ENCODE data around the gene TCOF1. TPM values are rescaled to one million over a fixed set of nuclear protein-coding genes. Genes with fewer than 3 reads are reported as not detected.

Gene TCOF1
- total RNA-seq, 4 donors from 2014 or later: 27.4 to 46.0 (median 36.3) TPM

DNA sequence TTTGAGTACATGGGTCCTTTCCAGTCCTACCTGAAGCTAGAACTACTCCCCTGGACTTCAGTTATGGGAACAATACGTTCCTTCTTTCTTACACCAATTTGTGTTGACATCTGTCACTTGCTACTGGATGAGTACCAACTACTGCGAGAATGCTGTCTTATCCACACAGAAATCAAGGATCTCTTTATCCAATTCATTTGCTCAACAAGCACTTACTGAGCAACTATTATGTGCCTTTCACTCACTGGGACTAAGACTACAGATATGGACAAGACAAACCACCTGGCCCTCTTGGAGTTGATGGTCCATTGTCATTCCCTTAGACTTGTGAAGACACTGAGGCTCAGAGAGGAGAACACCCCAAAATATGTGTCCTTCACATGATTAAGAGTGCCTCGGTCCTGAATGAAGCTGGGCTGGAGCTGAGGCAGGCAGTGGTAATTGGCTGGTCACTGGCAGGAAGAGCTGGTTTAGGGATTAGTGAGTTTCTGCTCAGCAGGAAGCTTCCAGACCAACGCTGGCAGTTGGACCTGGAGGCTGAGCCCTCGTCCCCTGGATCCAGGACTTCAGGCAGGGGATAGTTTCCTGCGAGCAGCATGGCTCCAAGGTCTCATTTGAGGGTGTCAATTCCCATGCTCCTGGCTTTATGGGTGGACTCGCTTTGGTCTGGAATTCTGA, 46.3 kb upstream of the TCOF1 start:
- TF ChIP-seq POLR2AphosphoS5 (IDR thresholded peaks at IDR 0.05): no peak

GRCh38 chr5:150312518-150312917, 45.0 kb upstream of the TCOF1 start:
- DNase-seq (ENCODE audit: extremely low spot score): no peak
- no peak for TF ChIP-seq POLR2AphosphoS5 (IDR thresholded peaks at IDR 0.05)
- TF ChIP-seq POLR2A (IDR thresholded peaks at IDR 0.05; ENCODE audit: low read depth): no peak
- TF ChIP-seq, protein P1, sequence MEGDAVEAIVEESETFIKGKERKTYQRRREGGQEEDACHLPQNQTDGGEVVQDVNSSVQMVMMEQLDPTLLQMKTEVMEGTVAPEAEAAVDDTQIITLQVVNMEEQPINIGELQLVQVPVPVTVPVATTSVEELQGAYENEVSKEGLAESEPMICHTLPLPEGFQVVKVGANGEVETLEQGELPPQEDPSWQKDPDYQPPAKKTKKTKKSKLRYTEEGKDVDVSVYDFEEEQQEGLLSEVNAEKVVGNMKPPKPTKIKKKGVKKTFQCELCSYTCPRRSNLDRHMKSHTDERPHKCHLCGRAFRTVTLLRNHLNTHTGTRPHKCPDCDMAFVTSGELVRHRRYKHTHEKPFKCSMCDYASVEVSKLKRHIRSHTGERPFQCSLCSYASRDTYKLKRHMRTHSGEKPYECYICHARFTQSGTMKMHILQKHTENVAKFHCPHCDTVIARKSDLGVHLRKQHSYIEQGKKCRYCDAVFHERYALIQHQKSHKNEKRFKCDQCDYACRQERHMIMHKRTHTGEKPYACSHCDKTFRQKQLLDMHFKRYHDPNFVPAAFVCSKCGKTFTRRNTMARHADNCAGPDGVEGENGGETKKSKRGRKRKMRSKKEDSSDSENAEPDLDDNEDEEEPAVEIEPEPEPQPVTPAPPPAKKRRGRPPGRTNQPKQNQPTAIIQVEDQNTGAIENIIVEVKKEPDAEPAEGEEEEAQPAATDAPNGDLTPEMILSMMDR (IDR thresholded peaks at IDR 0.05): no peak
- TF ChIP-seq EP300 (IDR thresholded peaks at IDR 0.05): no peak
- Histone ChIP-seq H3K27me3 (no peaks in the 10 kb centered on the region), H3K9me3 (no peaks in the 10 kb centered on the region), H3K36me3 (no peaks in the 10 kb centered on the region), H3K4me1 (peaks cover 0 to 21% (median 14%) of the 10 kb centered on the region in 4 donors), H3K27ac (replicated peaks in 1 of 4) (no peak overlapping the region), H3K4me3 (no peak overlapping the region)
- 95% methylated on average over 6 of the region's 6 CpGs for WGBS
- intact Hi-C loops (cut with DNase I): no loop called here

More for the DNA sequence above, 46.3 kb upstream of the TCOF1 start:
- peaks cover 0 to 35% (median 18%) of the 10 kb centered on the region in 4 donors for H3K4me1 ChIP-seq
- H3K27ac ChIP-seq (replicated peaks in 1 of 4): no peak overlapping the region
- 89% methylated on average over 7 of the region's 7 CpGs for WGBS
- intact Hi-C loops (cut with DNase I): no loop called here
- no peaks in the 10 kb centered on the region for H3K9me3 ChIP-seq
- no peak overlapping the region for H3K4me3 ChIP-seq
- H3K36me3 ChIP-seq: no peaks in the 10 kb centered on the region
- H3K27me3 ChIP-seq: no peaks in the 10 kb centered on the region
- DNase-seq (ENCODE audit: extremely low spot score): no peak

DNA sequence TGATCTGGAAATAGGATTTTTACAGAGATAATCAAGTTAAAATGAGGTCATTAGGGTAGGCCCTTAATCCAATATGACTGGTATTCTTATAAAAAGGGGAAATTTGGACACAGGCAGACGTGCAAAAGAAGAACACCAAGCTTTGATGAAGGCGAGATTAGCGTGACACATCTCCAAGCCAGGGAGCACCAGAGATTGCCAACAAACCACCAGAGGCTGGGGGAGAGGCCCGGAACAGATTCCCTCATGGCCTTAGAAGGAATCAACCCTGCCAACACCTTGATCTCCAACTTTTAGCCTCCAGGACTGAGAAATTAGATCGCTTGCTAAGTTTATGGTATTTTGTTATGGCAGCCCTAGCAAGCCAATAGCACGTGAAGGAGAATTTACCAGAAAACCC, 44.0 kb upstream of the TCOF1 start:
- 75% methylated on average over 6 of the region's 6 CpGs for WGBS
- H3K9me3 ChIP-seq: no peaks in the 10 kb centered on the region
- H3K27me3 ChIP-seq: no peaks in the 10 kb centered on the region
- TF ChIP-seq EP300 (IDR thresholded peaks at IDR 0.05) (no peak), POLR2AphosphoS5 (IDR thresholded peaks at IDR 0.05) (no peak), POLR2A (IDR thresholded peaks at IDR 0.05; ENCODE audit: low read depth) (no peak)
- TF ChIP-seq, protein P1 (IDR thresholded peaks at IDR 0.05): no peak
- peaks cover 0 to 21% (median 13%) of the 10 kb centered on the region in 4 donors for H3K4me1 ChIP-seq
- H3K27ac ChIP-seq (replicated peaks in 1 of 4): peak overlapping the region in 2 of 4 donors; percentile 22 to 26
- no peak for DNase-seq (ENCODE audit: extremely low spot score)
- H3K4me3 ChIP-seq: no peak overlapping the region
- intact Hi-C loops (cut with DNase I): no loop called here
- H3K36me3 ChIP-seq: no peaks in the 10 kb centered on the region

DNA sequence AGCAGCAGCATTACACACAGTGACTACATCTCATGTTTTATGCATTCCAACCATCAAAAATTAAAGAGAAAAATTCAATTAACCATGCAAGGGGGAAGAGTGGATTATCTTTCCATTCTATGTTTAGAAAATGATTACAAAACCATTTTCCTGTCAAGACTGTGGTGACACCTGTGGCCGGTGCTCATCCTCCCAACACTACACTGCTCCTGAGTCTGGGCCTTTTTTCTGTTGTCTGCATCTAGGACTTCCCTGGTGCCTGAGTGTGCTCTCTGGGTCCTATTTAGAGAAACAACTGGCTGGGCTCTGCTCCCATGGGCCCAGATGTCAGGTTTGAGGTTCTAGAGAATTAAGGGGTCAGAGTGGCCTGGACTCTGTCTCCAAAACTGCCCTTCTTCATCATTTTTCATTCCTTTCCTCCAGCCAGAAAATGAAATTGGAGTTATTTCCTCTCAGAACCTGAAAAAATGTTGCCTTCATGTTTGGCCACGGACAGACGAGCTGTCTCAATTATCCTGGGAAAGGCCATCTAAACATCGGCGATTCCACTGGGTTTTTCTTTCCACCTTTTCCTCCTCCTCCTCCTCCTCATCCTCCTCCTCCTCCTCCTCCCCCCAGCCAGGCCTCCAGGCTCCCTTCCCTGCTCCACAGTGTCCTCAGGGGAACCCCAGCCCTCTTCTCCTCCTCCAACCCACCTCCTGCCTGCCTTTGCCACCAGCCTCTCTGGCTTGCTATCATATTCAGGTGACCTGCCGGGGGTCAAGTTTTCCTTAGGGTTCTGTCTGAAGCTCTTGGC, 43.4 kb upstream of the TCOF1 start:
- Histone ChIP-seq H3K27me3 (no peaks in the 10 kb centered on the region), H3K9me3 (no peaks in the 10 kb centered on the region), H3K27ac (replicated peaks in 1 of 4) (peak overlapping the region in 2 of 4 donors; percentile 22 to 26), H3K4me3 (no peak overlapping the region), H3K4me1 (peaks cover 0 to 25% (median 14%) of the 10 kb centered on the region in 4 donors), H3K36me3 (no peaks in the 10 kb centered on the region)
- intact Hi-C loops (cut with DNase I): no loop called here
- TF ChIP-seq EP300 (IDR thresholded peaks at IDR 0.05) (no peak), POLR2A (IDR thresholded peaks at IDR 0.05; ENCODE audit: low read depth) (no peak), POLR2AphosphoS5 (IDR thresholded peaks at IDR 0.05) (no peak)
- TF ChIP-seq, protein P1 (IDR thresholded peaks at IDR 0.05): no peak
- WGBS: 55% methylated on average over 6 of the region's 6 CpGs
- DNase-seq (ENCODE audit: extremely low spot score): no peak

DNA sequence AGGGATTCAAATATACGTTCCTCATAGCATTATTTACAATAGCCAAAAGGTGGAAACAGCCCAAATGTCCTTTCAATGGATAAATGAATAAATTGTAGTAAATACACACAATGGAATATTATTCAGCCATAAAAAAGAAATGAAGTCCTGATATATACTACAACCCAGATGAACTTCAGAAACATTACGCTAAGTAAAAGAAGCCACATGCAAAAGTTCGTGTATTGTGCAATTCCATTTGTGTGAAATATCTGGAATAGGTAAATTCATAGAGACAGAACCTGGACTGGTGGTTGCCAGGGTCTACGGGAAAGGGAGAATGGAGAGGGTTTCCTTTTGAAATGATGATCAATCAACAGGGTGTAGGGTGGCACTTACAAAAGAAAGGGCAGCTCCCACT, 42.3 kb upstream of the TCOF1 start:
- H3K27ac ChIP-seq (replicated peaks in 1 of 4): no peak overlapping the region
- no peaks in the 10 kb centered on the region for H3K9me3 ChIP-seq
- no peaks in the 10 kb centered on the region for H3K36me3 ChIP-seq
- H3K27me3 ChIP-seq: no peaks in the 10 kb centered on the region
- peaks cover 0 to 27% (median 18%) of the 10 kb centered on the region in 4 donors for H3K4me1 ChIP-seq
- intact Hi-C loops (cut with DNase I): no loop called here
- no peak overlapping the region for H3K4me3 ChIP-seq
- WGBS: 95% methylated on average over 4 of the region's 4 CpGs
- no peak for TF ChIP-seq POLR2A (IDR thresholded peaks at IDR 0.05; ENCODE audit: low read depth)
- TF ChIP-seq EP300 (IDR thresholded peaks at IDR 0.05): no peak
- TF ChIP-seq, protein P1 (IDR thresholded peaks at IDR 0.05): no peak
- no peak for TF ChIP-seq POLR2AphosphoS5 (IDR thresholded peaks at IDR 0.05)
- no peak for DNase-seq (ENCODE audit: extremely low spot score)

Measured in esophagus muscularis mucosa (tissue), 4 donors.